HG03039 (cell line): ENCODE measurements around the gene NOTCH4.
"Not testable (repeated sequence)": the region's sequence is repeated elsewhere in the genome, so short reads cannot be mapped to it uniquely, and the experiment has no call there.

Experiments used
- ATAC-seq: cut with Tn5 transposase; IDR thresholded peaks from one replicate; pipeline ENCODE4 v1.9.1; 2021; ENCODE audit warnings: mild to moderate bottlenecking, moderate library complexity; ENCODE audit not compliant: unreplicated experiment

Gene NOTCH4

GRCh38 chr6:32220021-32220420, 3.8 kb downstream of the NOTCH4 start:
- no peak for ATAC-seq

- no peak for ATAC-seq
These were observed 5.7 kb downstream of the NOTCH4 start for GRCh38 chr6:32218167-32218566.

DNA sequence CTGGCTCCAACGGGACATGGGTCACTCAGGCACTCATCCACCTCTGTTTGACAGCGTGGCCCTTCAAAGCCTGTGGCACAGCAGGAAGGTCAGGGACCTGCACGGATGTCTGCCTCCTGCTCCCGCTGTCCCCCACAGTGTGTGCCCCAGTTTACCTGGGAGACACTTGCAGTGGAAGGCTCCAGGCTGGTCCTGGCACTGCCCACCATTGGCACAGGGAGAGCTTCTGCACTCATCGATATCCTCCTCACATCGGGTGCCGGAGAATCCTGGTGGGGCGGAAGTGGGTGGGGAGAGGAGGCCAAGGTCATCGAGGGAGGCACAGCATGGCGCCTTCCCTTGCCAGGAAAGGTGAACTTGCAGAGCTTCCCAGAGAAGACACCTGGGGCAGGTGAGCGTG, 6.9 kb downstream of the NOTCH4 start:
- ATAC-seq, result no peak

GRCh38 chr6:32216285-32216684, 7.6 kb downstream of the NOTCH4 start:
- ATAC-seq, result no peak

DNA sequence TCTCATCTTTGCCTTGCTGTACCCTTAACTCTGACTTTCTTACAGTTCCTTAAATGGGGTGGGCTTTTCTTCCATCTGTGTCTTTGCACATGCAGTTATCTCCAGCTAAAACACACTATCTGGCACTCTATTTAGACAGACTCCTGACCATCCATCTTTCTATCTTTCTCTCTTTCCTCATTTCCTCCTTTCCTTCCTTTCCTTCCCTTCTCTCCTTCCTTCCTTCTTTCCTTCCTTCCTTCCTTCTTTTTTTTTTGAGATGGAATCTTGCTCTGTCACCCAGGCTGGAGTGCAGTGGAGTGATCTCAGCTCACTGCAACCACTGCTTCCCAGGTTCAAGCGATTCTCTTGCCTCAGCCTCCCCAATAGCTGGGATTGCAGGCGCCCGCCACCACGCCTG, 8.2 kb downstream of the NOTCH4 start:
- no peak for ATAC-seq

- no peak for ATAC-seq
These were observed 9.7 kb downstream of the NOTCH4 start for GRCh38 chr6:32214126-32214525.

- ATAC-seq, result no peak
These were observed 10.2 kb downstream of the NOTCH4 start for GRCh38 chr6:32213649-32214048.

GRCh38 chr6:32212076-32212760, 11.6 kb downstream of the NOTCH4 start:
- ATAC-seq, result no peak

DNA sequence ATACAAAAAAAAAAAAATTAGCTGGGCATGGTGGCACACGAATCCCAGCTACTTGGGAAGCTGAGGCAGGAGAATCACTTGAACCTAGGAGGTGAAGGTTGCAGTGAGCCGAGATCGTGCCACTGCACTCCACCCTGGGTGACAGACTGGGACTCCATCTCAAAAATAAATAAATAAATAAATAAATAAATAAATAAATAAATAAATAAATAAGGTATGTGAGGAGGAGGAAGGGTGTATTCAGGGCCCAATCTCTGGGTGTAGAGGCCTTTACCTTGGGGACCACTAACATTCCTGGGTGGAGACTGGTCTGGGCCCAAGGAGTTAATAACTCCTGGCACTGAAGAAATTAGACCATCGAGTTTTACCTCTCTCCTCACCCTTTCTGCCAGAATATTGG, 12.4 kb downstream of the NOTCH4 start:
- not testable (repeated sequence) for ATAC-seq

GRCh38 chr6:32210191-32210601, 13.7 kb downstream of the NOTCH4 start:
- no peak for ATAC-seq

DNA sequence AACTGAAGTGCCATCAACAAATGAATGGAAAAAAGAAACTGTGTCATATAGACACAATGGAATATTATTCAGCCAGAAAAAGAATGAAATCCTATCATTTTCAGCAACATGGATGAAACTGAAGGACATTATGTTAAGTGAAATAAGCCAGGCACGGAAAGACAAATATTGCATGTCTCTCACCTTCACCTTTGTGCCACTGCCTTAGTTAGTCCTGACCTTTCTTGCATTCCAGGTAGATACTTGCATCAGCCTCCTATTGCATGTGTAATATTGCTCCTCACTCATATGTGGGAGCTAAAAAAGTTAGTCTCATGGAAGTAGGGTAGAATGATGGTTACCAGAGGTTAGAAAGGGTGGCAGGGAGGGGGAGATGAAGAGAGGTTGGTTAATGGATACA, 14.9 kb downstream of the NOTCH4 start:
- ATAC-seq, result no peak

DNA sequence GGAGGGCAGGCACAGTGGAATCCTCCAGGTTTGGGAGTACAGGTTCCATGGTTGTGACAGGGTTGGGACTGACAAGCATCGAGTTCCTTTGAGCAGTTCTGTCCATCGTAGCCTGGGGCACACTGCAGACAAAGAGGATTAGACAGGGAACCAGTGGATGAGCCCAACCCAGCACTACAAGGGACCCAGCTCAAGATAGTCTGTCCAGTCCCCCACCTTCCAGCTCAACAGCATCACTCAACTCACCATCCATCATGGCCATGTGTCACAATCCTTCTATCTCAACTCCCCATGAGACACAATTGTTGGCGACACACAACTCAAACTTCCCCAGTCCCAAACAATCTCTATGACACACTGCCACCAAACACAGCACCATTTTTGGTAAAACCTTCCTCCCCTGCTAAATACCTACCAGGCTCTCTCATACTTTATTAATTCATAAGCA, 19.6 kb downstream of the NOTCH4 start:
- no peak for ATAC-seq

DNA sequence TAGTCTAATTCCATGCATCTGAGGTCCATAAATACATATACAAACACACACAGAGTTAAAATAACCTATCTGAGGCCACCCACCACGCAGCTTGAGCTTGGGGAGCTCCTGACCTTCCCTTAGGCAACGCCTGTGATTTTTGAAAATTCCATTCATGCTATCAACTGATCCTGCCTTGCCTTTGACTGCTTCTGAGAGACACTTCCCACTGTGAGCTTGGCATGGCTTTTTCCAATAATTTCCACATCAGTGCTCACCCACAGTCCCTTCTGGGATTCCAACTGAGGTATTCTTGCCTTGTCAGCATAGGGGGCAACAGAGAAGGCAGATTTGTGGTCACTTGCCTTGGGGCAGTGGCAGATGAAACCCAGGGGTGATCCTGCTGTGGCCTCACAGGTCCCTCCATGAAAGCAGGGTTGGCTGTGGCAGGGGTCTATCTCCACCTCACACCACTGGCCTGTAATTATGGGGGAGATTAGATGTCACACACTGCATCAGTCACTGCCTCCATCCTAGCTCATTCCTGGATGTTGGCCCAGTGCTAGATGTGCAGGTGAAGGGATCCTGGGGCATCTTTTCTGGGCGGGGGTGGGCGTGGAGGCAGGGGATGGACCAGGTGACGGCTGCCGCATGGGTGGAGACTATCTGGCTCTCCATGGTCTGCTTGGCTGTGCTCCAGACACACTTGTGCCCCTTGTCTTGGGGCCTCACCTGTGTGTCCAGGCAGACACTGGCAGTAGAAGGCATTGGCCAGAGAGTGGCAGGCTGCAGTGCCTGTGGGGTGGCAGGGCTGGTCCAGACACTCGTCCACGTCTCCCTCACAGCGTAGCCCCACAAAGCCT, 20.2 kb downstream of the NOTCH4 start:
- ATAC-seq, result no peak

DNA sequence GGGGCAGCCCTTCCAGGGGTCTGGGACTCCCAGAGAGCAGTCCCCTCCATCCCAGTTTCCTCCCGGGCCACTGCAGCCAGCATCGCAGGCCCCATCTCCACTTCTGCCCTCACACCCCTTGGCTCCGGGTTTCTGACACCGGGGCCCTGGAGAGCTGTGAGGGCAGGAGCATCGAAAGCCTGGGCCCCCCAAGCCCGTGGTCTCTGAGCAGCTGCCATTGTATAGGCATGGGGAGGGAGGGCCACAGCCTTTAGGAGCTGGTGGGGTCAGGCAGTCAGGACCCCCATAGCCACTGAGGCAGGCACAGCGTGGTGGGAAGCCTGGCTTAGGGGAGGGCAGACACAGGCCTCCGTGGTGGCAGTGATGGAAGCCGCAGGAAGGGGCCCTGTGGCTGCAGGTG, 21.7 kb downstream of the NOTCH4 start:
- ATAC-seq, result no peak

- ATAC-seq, result no peak
These were observed 23.0 kb downstream of the NOTCH4 start for GRCh38 chr6:32200711-32201475.

- ATAC-seq, result no peak
These were observed 25.0 kb downstream of the NOTCH4 start for GRCh38 chr6:32198866-32199265.

GRCh38 chr6:32198345-32198696, 25.5 kb downstream of the NOTCH4 start:
- ATAC-seq, result no peak

DNA sequence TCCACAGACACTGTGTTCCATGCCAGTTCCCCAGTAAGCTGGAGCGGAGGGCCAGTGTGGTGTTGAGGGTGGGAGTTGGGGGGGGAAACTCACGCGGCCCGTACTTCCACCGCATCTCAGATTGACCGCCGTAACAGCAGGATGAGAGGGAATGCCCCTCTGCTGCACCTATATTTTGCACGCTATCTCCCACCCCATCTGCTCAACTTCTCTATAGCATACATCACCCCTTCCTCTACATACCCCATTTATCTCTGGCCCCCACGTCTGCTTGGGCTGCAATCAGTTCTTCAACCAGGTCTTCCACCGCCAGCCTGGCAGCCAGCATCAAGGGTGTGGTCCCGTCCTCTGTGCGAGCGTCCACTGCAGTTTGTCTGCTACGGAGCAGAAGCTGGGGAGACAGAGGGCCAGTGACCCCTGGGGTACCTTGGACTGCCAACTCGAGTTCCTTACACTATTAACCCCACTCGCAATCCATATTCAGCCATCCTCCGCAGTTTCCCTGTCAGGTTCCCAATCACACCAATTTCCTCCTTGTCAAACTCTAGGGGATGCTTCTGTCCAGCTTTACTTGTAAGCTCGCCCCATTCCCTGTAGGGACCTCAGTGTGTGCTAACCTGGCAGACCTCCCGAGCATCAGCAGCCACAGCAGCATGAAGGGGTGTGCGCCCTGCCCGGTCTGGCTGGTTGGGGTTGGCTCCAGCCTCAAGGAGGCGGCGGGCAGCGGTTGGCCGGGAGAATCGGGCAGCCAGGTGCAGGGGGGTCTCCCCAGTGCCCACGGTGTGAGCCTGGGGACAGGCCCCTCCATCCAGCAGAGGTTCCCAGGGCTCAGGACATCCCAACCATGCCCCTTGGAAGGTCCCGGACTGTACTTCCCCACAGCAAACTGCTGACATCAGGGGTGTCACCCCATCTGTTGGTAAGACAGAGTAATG, 26.9 kb downstream of the NOTCH4 start:
- ATAC-seq, result no peak

DNA sequence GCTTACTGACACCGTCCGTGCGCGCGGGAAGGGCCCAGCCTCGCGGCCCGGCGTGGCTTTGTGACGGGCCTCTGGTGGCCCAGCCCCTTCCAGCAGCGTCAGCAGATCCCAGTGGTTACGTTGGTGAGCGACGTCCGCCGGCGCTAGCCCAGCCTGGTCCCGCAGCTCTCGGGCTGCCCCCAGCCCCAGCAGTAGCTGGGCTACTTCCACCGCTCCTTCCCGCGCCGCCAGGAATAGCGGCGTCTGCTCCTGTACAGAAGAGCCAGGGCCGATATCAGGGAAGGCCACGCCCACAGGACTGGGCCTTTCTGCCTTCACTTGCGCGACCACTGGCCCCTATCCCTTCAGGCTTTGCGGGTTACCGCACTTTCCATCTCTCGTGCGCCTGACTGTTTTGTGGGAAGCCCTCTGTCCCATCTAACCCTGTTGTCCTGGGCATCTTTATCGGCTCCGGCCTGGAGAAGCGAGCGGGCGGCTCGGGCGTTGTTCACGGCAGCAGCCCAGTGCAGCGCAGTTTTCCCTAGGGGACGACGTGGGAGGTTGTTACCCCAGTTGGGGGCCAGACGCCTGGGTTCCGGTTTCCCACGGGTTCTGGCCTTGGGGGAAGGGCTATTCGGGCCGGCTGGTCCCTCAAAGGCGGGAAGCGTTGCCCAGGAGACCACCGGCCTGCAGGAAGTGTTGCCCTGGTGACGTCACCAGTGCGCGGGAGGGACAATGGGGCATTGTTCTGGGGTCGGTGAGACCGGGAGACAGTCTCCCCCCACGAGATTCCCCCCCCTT, 27.8 kb downstream of the NOTCH4 start:
- peak; percentile 1 for ATAC-seq

DNA sequence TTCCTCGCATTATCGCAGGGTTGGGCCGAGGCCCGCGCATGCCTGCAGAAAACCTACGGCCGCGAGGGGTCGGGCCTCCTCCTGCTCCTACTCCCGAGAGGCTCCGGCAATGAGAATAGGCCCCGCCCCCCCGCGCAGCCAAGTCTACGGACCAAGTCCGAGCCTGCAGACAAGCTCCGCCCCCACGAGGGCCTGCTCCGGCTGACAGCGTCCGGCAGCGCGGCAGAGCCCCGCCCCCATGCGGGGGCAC, 28.3 kb downstream of the NOTCH4 start:
- peak; percentile 76 for ATAC-seq
